Measurements from ENCODE around the gene BRD4.
"Not testable (repeated sequence)": the region's sequence is repeated elsewhere in the genome, so short reads cannot be mapped to it uniquely, and the experiment has no call there.

The BRD4 gene

DNA sequence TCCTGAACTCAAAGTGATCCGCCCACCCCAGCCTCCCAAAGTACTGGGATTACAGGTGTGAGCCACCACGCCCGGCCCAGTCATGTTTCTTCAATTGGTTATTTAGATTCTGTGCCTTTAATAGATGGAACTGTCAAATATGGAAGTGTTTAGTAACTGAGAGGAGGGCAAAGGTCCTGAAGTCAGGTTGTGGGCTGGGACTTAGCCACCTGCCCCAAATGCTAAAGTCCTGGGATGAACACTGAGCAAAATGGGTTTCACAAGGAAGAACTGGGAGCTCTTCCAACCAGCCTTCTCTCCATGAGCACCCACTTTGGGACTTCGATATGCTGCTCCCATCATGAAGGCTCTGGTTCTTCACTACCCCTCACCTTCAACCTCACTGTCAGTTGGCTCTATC lies 25.6 kb upstream of the BRD4 start:
- H3K4me3 ChIP-seq (ENCODE audit: low read length): no peak overlapping the region
- H3K36me3 ChIP-seq (ENCODE audit: insufficient read depth, low read depth, low read length): peaks cover 84% of the 10 kb centered on the region

DNA sequence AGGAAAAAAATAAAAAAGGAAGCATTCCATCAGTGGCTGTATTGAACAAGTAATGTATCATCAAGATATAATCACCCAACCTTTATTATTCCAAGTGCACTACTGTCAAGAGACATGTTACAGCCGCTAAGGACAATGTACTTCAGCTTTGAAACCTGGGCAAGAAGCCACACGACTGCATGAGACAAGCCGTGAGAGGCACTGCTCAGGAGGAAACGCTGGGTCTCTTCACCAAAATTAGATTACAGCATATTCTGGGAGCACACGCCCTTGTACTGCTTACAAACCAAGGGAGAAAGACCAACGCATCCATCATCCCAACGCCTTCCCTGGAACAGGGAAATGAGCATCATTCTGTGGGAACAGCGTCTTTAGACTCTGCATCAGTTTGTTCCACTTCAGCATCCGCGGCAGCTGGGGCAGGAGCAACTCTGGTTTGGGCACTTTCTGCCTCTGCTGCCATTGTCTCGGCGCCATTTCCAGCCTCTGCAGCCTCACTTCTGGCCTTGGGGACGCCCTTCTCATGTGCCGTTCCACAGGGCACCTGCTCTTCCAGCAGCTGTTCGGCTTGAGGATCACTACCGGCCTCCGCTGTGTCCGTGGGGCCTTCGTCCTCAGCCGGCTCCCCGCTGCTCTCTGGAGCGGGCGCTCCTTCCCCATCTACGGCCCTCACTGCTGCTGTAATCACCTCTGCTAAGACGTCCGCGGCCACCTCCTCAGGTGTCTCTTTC lies 22.4 kb upstream of the BRD4 start:
- H3K4me1 ChIP-seq (ENCODE audit: insufficient read depth, low read length): no peaks in the 10 kb centered on the region
- H3K9ac ChIP-seq (ENCODE audit: low read depth, low read length): no peak overlapping the region
- no peaks in the 10 kb centered on the region for H3K9me3 ChIP-seq (ENCODE audit: insufficient read depth, low read depth, low read length)
- no peaks in the 10 kb centered on the region for H3K27me3 ChIP-seq (ENCODE audit: insufficient read depth, low read length)
- H3K4me3 ChIP-seq (ENCODE audit: low read length): no peak overlapping the region
- H3K27ac ChIP-seq (ENCODE audit: low read length): no peak overlapping the region
- peaks cover 59% of the 10 kb centered on the region for H3K36me3 ChIP-seq (ENCODE audit: insufficient read depth, low read depth, low read length)

More for the DNA sequence above, 25.6 kb upstream of the BRD4 start:
- no peak overlapping the region for H3K27ac ChIP-seq (ENCODE audit: low read length)
- H3K9ac ChIP-seq (ENCODE audit: low read depth, low read length): no peak overlapping the region
- no peaks in the 10 kb centered on the region for H3K27me3 ChIP-seq (ENCODE audit: insufficient read depth, low read length)
- no peaks in the 10 kb centered on the region for H3K4me1 ChIP-seq (ENCODE audit: insufficient read depth, low read length)
- no peaks in the 10 kb centered on the region for H3K9me3 ChIP-seq (ENCODE audit: insufficient read depth, low read depth, low read length)

DNA sequence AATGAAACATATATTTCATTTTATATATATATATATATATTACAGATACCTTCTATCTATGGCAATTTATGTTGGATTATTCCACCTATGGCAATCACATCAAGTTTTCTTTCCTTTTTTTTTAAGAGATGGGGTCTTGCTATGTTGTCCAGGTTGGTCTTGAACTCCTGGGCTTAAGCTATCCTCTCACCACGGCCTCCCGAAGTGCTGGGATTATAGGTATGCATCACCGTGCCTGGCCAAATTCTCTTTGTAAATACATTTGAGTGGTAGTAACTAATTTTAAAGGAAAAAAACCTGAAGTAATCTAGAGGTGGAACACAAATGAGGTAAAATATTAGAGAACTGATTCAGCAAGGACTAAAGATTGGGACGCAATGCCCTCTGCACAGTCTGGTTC lies 21.6 kb upstream of the BRD4 start:
- H3K36me3 ChIP-seq (ENCODE audit: insufficient read depth, low read depth, low read length): peaks cover 51% of the 10 kb centered on the region
- H3K9me3 ChIP-seq (ENCODE audit: insufficient read depth, low read depth, low read length): no peaks in the 10 kb centered on the region
- H3K9ac ChIP-seq (ENCODE audit: low read depth, low read length): no peak overlapping the region
- H3K4me1 ChIP-seq (ENCODE audit: insufficient read depth, low read length): no peaks in the 10 kb centered on the region
- H3K27me3 ChIP-seq (ENCODE audit: insufficient read depth, low read length): no peaks in the 10 kb centered on the region
- H3K4me3 ChIP-seq (ENCODE audit: low read length): no peak overlapping the region
- H3K27ac ChIP-seq (ENCODE audit: low read length): no peak overlapping the region

DNA sequence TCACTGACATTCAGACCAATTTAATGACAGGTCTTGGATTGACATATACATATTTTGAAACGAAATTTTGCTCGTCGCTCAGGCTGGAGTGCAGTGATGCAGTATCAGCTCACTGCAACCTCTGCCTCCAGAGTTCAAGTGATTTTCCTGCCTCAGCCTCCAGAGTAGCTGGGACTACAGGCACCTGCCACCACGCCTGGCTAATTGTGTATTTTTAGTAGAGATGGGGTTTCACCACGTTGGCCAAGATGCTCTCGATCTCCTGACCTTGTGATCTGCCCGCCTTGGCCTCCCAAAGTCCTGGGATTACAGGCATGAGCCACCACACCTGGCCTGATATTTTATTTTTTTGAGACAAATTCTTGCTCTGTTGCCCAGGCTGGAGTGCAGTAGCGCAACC lies 20.2 kb upstream of the BRD4 start:
- H3K36me3 ChIP-seq (ENCODE audit: insufficient read depth, low read depth, low read length): peaks cover 37% of the 10 kb centered on the region
- not testable (repeated sequence) for H3K4me3 ChIP-seq (ENCODE audit: low read length); H3K9me3 ChIP-seq (ENCODE audit: insufficient read depth, low read depth, low read length); H3K4me1 ChIP-seq (ENCODE audit: insufficient read depth, low read length); H3K9ac ChIP-seq (ENCODE audit: low read depth, low read length); H3K27me3 ChIP-seq (ENCODE audit: insufficient read depth, low read length); H3K27ac ChIP-seq (ENCODE audit: low read length)

DNA sequence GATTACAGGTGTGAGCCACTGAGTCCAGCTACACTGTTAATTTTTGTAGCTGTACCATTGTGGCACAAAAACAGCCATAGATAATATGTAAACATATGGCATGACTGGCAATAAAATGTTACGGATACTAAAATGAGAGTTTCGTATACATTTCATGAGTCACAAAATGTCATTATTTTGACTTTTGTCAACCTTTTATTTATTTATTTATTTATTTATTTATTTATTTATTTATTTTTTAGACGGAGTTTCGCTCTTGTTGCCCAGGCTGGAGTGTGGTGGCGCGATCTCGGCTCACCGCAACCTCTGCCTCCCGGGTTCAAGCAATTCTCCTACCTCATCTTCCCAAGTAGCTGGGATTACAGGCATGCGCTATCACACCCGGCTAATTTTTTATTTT lies 9.0 kb upstream of the BRD4 start:
- not testable (repeated sequence) for H3K4me3 ChIP-seq (ENCODE audit: low read length); H3K36me3 ChIP-seq (ENCODE audit: insufficient read depth, low read depth, low read length); H3K27ac ChIP-seq (ENCODE audit: low read length); H3K4me1 ChIP-seq (ENCODE audit: insufficient read depth, low read length); H3K9me3 ChIP-seq (ENCODE audit: insufficient read depth, low read depth, low read length); H3K9ac ChIP-seq (ENCODE audit: low read depth, low read length); H3K27me3 ChIP-seq (ENCODE audit: insufficient read depth, low read length)

DNA sequence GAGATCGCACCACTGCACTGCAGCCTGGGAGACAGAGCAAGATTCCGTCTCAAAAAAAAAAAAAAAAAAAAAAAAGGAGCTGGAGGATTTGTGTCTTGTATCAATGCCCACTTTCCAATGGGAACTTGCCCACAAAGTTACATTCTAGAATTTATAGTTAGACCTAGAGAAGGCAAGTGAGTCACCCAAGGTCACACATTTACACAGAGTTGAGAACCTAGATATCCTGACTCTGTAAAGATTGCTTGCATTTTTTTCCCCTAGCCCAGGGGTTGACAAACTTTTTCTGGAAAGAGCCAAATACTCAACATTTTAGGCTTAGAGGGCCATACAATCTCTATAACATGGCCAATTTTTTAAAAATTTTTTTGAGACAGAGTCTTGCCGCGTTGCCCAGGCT lies 7.7 kb upstream of the BRD4 start:
- Histone ChIP-seq H3K4me1 (ENCODE audit: insufficient read depth, low read length) (no peaks in the 10 kb centered on the region), H3K9me3 (ENCODE audit: insufficient read depth, low read depth, low read length) (no peaks in the 10 kb centered on the region), H3K36me3 (ENCODE audit: insufficient read depth, low read depth, low read length) (no peaks in the 10 kb centered on the region), H3K27me3 (ENCODE audit: insufficient read depth, low read length) (no peaks in the 10 kb centered on the region), H3K4me3 (ENCODE audit: low read length) (no peak overlapping the region), H3K9ac (ENCODE audit: low read depth, low read length) (no peak overlapping the region), H3K27ac (ENCODE audit: low read length) (no peak overlapping the region)

DNA sequence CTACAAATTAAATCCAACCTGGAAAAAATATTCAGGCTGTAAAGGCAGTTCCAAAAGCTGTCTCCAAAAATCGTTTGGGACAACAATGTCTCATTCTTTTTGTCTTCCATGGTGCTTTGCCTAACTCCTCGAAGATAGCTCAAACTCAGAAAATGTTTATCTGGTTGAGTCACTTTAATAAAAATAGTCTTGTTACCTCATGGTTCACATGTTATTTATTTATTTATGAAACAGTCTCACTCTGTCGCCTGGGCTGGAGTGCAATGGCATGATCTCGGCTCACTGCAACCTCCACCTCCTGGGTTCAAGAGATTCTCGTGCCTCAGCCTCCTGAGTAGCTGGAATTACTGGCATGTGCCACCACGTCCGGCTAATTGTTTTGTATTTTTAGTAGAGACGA lies 4.9 kb upstream of the BRD4 start:
- Histone ChIP-seq H3K4me1 (ENCODE audit: insufficient read depth, low read length) (no peaks in the 10 kb centered on the region), H3K27ac (ENCODE audit: low read length) (no peak overlapping the region), H3K36me3 (ENCODE audit: insufficient read depth, low read depth, low read length) (no peaks in the 10 kb centered on the region), H3K9ac (ENCODE audit: low read depth, low read length) (no peak overlapping the region), H3K9me3 (ENCODE audit: insufficient read depth, low read depth, low read length) (no peaks in the 10 kb centered on the region), H3K27me3 (ENCODE audit: insufficient read depth, low read length) (no peaks in the 10 kb centered on the region), H3K4me3 (ENCODE audit: low read length) (no peak overlapping the region)

DNA sequence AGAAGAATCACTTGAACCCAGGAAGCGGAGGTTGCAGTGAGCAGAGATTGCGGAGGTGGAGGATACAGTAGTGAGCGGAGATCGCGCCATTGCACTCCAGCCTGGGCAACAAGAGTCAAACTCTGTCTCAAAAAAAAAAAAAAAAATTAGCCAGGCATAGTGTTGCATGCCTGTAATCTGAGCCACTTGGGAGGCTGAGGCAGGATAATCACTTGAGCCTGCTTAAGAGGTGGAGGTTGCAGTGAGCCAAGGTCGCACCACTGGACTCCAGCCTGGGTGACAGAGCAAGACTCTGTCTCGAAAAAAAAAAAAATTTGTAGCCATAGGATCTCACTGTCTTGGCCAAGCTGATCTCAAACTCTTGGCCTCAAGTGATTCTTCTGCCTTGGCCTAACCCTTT lies 3.7 kb upstream of the BRD4 start:
- H3K36me3 ChIP-seq (ENCODE audit: insufficient read depth, low read depth, low read length); H3K9ac ChIP-seq (ENCODE audit: low read depth, low read length); H3K4me1 ChIP-seq (ENCODE audit: insufficient read depth, low read length); H3K27me3 ChIP-seq (ENCODE audit: insufficient read depth, low read length); H3K9me3 ChIP-seq (ENCODE audit: insufficient read depth, low read depth, low read length); H3K4me3 ChIP-seq (ENCODE audit: low read length); H3K27ac ChIP-seq (ENCODE audit: low read length): not testable (repeated sequence)

DNA sequence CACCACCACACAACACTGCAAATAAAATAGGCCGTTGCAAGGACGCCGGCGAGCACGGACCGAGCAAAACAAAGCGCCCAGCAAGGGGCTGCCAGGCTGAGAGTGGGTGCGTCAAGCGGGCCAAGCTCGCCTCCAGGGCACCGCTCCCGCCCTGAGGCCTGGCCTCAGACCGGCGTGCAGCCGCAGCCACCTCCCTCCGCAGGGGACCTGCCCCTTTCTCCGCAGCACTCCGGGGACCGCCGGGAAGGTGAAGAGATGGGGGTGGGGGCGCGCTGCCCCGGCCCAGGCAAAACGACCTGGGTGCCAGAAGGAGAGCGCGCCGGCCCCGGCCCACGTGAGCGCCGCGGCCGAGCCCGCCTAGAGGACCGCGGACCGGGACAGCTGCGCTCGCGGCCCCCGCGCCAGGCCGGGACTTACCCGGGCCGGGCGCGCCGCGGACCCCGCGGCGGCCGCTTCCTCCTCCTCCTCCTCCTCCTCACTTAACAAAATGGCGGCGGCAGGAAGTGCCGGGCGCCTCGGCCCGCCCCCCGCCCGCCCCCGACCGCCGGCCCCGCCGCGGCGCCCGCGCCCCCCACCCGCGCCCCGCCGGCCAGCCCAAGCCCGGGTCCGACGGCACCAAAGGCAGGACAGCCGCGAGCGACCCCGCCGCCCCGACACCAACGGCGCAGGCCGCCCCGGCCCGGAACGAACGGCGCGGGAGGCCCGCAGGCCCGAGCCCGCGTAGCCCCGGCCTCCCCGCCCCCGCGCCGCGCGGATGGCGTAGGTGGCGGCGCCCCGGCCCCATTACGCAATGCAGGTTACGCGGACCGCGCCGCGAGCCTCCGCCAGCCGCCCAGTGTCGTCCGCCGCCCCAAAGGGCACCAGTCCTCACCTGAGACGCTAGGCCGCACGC lies 674 bp downstream of the BRD4 start:
- Histone ChIP-seq H3K9me3 (ENCODE audit: insufficient read depth, low read depth, low read length) (no peaks in the 10 kb centered on the region), H3K4me3 (ENCODE audit: low read length) (peak overlapping the region; percentile 93), H3K27ac (ENCODE audit: low read length) (peak overlapping the region; percentile 90), H3K9ac (ENCODE audit: low read depth, low read length) (peak overlapping the region; percentile 91), H3K4me1 (ENCODE audit: insufficient read depth, low read length) (peaks cover 10% of the 10 kb centered on the region), H3K27me3 (ENCODE audit: insufficient read depth, low read length) (no peaks in the 10 kb centered on the region), H3K36me3 (ENCODE audit: insufficient read depth, low read depth, low read length) (no peaks in the 10 kb centered on the region)

DNA sequence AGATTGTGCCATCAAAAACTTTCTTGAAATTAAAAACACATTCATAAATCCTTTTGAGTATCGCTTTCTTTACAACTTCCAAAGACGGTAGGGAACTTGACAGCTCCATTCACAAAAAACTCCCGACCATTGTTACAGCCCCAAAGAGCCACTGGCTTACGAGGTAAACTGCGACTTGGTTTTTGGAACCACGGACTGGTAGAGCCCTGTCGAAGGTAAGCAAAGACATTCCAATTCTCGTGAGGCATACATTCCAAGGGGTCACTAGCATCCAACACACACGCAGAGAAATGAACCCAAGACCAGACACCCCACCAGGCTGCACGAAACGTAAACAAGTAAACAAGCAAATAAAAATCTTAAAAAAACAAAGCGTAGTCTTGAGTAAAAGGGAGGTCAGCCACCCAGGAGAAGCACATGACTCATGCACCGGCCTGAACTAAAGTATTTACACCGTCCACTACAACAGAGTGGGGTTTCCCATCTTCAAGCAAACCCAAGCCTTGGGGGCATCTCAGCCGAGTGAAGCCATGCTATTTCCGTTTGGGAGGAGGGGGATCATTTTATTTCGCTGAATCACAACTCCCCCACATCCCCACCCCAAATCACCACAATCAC lies 1.4 kb downstream of the BRD4 start:
- H3K36me3 ChIP-seq (ENCODE audit: insufficient read depth, low read depth, low read length): no peaks in the 10 kb centered on the region
- peak overlapping the region; percentile 93 for H3K4me3 ChIP-seq (ENCODE audit: low read length)
- H3K27me3 ChIP-seq (ENCODE audit: insufficient read depth, low read length): no peaks in the 10 kb centered on the region
- peaks cover 10% of the 10 kb centered on the region for H3K4me1 ChIP-seq (ENCODE audit: insufficient read depth, low read length)
- peak overlapping the region; percentile 91 for H3K9ac ChIP-seq (ENCODE audit: low read depth, low read length)
- peak overlapping the region; percentile 90 for H3K27ac ChIP-seq (ENCODE audit: low read length)
- no peaks in the 10 kb centered on the region for H3K9me3 ChIP-seq (ENCODE audit: insufficient read depth, low read depth, low read length)

DNA sequence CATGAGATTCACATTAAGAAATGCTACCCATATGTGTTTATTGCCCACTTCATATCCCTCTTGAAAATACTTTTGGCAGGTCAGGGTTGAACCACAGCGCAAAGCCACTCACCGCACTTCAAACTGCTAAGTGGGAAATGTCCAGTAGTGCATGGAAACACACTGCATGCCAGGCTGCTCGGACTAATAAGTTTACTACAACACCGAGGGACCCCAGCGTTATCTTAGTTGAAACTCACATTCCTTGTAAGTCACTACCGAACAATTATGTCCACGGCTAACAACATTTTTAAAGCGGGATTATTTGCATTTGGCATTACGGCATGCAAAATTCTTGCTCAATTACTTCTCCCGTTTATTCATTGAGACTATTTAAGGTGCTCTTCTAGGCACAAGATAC lies 4.0 kb downstream of the BRD4 start:
- no peak overlapping the region for H3K27ac ChIP-seq (ENCODE audit: low read length)
- no peak overlapping the region for H3K9ac ChIP-seq (ENCODE audit: low read depth, low read length)
- H3K36me3 ChIP-seq (ENCODE audit: insufficient read depth, low read depth, low read length): no peaks in the 10 kb centered on the region
- peaks cover 30% of the 10 kb centered on the region for H3K4me1 ChIP-seq (ENCODE audit: insufficient read depth, low read length)
- no peak overlapping the region for H3K4me3 ChIP-seq (ENCODE audit: low read length)
- no peaks in the 10 kb centered on the region for H3K9me3 ChIP-seq (ENCODE audit: insufficient read depth, low read depth, low read length)
- no peaks in the 10 kb centered on the region for H3K27me3 ChIP-seq (ENCODE audit: insufficient read depth, low read length)

Data from iPS-20b (cell line).